HG03457 (cell line): ENCODE measurements around the gene ARMC6.
"Not testable (repeated sequence)": the region's sequence is repeated elsewhere in the genome, so short reads cannot be mapped to it uniquely, and the experiment has no call there.

Experiments used
- ATAC-seq: cut with Tn5 transposase; IDR thresholded peaks from one replicate; pipeline ENCODE4 v1.9.1; 2021; ENCODE audit warnings: moderate number of reproducible peaks; ENCODE audit not compliant: unreplicated experiment

ARMC6 gene

GRCh38 chr19:19106938-19107337 is 73.5 kb downstream of the ARMC6 start:
- ATAC-seq = not testable (repeated sequence)

- ATAC-seq = no peak
These were observed 74.3 kb downstream of the ARMC6 start for GRCh38 chr19:19107654-19108053.
